PC-9 (cell line): ENCODE results near the gene CENPVL2.

Experiments used
- EZH2 ChIP-seq: fragments of 200-600 bp; sonication (generic); IDR thresholded peaks from 2 replicates; pipeline ENCODE4 v1.8.0; 2017; ENCODE audit warnings: antibody characterized with exemption, low read depth
- TF ChIP-seq, protein P1 (sequence below): fragments of 200-600 bp; sonication (generic); conservative IDR thresholded peaks from 2 replicates; pipeline ENCODE4 v1.6.1; 2017; ENCODE audit warnings: mixed run types, antibody characterized with exemption, mild to moderate bottlenecking, moderate library complexity

DNA sequence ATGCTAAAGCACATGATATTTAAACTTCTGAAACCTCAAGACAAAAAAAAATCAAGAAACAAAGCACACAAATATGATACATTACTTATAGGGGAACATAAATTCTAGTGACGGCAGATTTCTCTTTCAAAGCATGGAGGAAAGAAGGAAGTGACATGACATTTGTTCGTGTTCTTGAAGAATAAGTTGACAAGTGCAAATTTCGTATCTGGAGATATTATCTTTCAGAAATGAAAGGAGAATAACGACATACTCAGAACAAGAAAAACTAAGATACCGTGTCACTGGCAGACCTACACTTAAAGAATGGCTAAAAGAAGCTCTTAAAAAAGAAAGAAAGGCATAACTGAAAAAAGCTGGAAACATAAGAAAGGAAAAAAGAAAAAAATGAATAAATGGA, 16.6 kb downstream of the CENPVL2 start:
- TF ChIP-seq, protein P1, sequence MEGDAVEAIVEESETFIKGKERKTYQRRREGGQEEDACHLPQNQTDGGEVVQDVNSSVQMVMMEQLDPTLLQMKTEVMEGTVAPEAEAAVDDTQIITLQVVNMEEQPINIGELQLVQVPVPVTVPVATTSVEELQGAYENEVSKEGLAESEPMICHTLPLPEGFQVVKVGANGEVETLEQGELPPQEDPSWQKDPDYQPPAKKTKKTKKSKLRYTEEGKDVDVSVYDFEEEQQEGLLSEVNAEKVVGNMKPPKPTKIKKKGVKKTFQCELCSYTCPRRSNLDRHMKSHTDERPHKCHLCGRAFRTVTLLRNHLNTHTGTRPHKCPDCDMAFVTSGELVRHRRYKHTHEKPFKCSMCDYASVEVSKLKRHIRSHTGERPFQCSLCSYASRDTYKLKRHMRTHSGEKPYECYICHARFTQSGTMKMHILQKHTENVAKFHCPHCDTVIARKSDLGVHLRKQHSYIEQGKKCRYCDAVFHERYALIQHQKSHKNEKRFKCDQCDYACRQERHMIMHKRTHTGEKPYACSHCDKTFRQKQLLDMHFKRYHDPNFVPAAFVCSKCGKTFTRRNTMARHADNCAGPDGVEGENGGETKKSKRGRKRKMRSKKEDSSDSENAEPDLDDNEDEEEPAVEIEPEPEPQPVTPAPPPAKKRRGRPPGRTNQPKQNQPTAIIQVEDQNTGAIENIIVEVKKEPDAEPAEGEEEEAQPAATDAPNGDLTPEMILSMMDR = no peak
- TF ChIP-seq EZH2 = no peak
